T-helper 2 cell (primary cell): ENCODE results near the gene ACTN1.

Source experiments
- DNase-seq, 5 experiments: peaks; one replicate each; pipeline versions ENCODE4 v3.0.0 to v3.0.0-alpha.2; 2012 to 2022

Gene ACTN1

DNA sequence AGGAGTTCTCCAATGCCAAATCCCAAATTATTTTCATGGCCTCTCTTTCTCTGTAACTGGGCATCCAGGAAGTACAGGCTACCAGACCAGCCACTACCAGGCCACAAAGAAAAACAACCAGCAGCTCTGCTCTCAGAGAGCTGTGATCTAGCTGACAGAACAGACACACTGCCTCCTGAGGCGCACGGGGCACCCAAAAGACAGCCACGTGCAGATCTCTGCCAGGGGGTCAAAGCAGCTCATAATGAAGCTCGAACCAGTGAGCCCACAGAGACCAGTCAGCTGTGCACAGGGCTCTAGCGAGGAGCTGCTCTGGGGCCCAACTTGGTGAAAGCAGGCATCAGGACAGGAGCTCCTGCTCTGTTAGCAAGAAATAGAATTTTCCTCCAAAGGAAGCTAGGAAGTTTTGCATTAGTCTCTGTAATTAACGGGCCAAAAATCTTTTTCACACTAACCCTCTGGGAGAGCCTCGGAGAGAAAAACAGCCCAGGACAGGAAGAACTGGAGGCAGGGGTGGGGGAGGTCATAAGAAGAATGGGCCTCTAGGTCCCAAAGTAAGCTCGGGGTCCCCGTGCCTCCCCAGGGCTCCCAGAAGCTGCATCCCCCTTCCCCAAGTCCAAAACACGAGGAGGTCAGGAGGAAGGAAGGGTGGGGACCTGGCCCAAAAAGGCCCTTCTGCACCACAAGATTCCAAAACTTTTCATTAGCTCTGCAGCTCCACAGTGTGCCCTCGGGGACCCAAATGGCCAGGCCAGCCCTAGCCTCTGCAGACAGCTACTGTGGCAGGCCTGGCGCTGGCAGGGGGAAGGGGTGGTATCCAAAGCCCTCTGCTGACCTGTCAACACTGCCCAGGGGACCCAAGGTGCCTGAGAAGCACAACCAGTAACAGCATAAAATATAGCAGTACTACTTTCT, 30.2 kb downstream of the ACTN1 start:
- no peak for DNase-seq

DNA sequence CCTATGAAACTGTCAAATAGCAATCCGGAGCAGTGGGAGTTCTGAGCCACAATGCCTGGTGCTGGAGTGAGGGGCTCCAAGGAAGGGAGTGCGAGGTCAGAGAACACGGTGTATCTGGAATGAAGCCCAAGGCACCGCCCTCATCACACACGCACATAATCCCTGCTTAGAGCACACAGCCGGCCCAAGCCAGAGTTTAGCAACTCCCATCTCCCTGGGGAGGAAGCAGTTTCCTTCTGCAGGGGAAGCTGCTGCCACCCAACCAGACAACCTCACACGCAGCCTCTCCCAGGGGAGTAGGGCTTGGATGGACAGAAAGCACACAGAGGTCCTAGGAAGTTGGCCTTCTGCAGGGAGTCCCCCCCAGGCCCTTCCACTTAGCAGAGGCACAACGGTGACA, 31.3 kb downstream of the ACTN1 start:
- no peak for DNase-seq

GRCh38 chr14:68946489-68946822, 32.6 kb downstream of the ACTN1 start:
- no peak for DNase-seq

DNA sequence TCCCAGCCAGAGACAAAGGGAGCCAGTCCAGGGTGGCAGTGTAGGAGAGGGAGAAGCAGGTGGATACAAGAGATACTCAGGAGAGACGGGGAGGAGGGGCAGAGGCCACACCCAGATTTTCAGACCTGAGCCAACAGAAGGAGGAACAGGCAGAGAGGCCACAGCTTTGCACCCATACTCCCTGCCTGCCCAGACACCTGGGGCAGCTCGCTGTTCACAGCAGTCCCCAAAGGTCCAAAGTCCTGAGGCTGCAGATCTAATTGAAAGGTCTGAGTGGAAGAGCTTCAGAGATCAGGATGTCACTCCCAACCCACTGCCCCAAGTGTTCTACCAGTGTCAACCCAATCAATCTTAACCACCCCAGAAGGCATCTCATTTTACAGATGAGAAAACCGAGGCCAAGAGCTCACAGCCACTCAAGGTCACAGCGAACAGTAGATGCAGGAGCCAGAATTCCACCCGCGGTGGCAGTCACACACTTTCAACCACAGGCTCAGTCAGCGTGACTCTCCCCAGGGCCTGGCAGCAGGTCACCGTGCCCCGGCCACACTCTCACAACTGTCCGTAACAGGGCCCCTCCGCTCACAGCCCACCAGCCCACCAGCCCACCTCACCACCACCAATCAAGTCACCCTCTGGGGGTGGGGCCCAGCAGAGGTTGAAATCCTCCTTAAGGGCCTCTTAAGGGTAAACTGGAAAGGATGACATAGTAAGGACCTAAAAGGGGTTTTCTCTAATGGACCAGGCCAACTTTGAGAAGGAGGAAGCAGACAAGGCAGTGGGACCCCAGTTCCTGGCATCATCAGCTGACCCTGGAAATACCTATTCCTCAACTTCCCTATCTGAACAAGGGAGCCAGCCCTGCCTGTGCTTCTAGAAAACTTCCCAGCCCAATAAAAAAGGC, 33.3 kb downstream of the ACTN1 start:
- no peak for DNase-seq

DNA sequence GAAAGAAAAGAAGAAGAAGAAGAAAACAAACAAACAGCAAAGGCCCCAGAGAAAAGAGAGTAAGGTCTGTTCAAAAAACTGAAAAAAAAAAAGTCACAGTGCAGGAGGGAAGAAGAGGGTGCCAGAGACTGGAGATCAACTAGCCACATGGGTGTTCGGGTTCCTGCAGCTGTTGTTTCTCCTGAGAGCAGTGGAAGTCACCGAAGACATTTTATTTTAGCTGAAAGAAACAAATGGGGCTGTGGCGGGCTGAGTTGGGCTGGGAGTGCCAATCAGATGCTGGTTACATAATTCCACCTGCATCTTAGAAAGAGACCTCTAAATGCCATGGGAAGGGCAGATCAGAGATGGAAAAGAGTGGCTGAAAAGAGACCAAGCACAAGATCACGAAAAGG, 33.9 kb downstream of the ACTN1 start:
- DNase-seq = no peak

DNA sequence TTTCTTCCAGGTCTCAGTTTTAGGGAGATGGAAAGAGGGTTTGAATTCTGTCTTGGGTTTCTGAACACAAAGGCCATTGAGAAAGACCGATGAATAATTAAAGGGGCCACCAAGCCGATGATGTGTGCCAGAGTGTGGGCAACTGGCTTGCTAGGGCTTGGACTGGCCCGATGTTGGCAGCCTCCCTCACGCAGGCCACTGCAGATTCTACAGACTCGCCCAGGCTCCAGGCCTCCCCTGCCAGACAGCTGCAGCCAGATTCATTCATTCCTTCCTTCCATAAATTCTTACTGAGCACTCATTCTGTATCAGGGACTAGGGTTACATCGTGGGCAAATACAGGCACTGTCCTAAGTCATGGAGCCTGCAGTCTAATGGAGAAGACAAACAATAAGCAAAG, 34.9 kb downstream of the ACTN1 start:
- DNase-seq = no peak

DNA sequence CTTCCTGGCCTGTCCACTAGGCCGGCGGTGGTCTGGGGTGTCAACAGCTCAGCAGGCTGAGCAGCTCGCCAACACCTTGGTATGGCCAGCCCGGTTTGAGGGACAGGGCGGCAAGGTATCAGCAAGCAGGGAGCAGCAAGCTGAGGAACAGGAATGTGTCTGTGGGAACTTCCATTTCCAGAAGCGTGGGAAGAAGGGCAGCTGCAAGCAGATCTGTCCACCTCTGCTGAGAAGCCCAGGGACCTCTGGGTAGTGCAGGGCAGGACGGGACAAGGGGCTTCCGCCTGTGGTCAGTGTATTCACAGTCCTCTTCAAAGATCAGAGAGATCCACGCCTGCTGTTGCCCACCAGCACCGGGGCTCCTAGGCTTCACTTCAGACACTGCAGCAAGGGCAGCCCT, 36.0 kb downstream of the ACTN1 start:
- DNase-seq = no peak

DNA sequence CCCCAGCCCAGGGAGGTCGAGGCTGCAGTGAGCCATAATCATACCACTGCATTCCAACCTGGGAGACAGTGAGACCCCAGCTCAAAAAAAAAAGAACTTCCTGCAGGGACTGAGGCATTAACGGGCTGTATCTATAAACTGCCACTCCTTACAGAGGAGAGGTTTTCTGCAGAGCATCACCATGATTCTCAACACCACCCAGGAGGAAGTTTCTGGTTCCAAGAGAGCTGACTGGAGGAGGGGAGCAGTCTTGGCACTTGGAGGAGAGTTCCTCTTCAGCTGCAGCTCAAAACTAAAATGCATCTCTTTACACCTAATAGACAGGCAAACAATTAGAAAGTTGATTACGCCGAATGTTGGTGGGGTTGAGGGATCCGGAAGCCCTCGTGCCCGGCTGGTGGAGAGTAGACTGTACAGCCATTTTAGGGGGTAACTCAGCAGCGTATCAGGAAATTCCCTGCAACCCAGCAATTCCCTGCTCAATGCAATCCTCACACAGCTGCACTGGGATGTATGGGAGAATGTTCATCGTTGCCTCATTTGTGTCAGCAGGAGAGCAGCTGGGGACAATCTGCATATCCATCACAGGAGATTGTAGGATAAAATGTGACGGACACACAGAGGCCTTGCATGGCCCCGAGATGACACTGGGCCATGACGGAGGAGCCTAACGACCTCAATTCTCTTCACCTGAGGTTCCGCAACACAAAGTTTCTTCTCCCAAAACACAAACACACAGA, 36.6 kb downstream of the ACTN1 start:
- no peak for DNase-seq

DNA sequence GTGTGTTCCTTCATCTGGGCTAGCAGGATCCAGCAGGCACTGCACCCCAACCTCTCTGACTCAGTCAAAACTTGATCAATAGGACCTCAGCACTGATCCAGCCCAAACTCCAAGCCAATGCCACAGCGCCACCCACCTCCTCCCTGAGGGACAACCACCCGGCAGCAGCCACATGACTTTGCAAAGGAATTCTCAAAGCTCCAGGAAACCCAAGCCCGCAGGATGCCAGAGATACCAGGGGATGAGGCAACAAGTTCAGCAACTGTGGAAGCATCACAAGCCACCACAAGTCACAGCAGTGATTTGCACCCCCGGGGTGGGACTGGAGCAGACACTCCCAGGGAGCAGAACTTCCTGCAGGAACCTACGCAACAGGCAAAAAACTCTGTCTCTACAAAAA, 37.3 kb downstream of the ACTN1 start:
- DNase-seq = no peak

DNA sequence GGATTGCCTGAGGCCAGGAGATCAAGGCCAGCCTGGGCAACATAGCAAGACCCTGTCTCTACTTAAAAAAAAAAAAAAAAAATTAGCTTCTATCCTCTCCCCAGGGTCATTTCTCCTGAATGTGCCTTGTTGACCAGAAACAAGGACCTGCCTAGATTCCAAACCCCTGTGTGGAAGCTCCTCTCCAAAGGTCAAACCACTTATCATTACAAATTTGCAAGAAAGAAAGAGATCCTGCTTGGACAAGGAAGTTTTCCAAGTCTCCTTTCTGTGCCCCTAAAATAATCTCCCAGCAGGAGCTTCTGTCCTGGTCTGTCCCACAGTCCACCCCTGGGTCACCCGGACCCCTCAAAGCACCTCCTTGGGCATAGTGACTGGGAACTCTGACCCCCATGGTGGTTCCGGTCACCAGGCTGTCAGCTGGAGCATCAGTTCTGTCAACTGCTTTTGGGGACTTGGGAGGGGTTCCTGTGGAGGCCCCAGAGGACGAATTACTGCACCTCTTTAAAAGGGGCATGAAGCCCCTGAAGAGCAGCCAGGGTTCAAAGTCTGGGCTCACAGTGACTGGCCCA, 38.4 kb downstream of the ACTN1 start:
- no peak for DNase-seq

DNA sequence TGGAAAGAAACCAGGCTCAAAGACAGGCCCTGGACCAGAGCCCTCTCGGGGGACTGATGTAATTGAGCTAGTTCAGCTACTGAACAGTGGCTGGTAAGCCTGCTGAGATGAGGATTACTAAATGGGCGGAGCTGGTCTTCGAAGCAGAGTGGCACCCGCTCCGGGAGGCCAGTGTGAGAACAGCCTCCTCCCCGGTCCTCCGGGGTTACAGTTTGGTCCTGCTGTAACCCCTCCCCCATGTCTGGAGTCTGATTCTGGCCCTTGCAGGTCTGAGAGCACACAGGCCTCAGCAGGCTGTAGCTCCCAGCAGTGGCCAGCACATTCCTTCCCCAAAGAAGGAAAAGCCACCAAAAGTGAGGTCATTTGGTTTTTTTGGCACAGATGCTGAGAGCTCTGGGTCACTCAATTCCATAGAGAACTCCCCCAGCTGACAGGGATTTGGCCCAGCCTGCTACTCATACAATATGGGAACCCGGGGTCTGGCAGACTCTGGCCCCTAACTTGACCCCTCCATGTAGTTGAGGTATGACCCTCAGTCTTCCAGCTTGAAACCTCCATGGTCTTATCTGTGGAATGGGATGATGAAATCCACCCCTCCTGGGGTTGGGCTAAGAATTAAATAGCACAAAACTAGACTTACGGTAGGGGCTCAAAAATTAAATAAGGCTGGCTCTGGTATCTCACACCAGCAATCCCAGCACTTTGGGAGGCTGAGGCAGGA, 39.0 kb downstream of the ACTN1 start:
- DNase-seq = no peak

GRCh38 chr14:68939181-68939892, 39.8 kb downstream of the ACTN1 start:
- no peak for DNase-seq

- DNase-seq = no peak
Measured at GRCh38 chr14:68938271-68939150, 40.6 kb downstream of the ACTN1 start.

DNA sequence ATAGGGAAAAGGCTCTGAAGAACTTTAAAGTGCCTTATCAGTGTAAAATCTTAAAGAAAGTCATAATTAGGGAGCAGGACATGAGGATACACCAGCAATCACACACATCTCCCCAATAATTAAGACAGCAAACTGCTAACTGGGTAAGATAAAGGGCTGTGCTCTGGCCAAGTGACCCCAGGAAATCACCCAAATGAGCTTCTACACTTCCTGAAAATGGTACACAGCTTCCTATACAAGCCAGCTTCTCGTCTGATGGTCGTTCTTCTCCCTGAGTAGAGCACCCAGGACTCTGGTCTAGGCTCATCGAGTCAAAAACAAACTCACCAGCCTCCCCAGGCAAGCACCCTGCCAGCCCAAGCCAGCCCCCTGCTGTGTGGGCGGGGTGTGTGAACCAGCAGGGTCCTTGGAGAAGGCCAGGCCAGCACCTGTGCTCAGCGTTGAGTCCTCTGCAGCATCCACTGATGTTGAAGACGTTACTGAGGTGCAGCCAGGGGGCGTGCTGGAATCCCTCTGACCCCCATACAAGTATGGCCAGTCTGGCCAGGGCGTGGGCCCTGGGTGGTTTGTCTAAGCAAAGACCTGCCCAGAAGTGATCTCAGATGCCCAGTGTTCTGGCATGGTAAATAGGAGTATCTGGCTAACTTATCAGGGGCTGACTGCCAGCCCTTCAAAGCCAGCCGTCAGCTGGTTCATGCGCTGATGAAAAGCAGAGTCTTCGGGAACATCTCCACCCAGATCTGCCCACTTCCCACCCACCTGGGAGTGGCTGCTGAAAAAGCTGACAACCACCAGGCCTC, 41.4 kb downstream of the ACTN1 start:
- DNase-seq = no peak

- DNase-seq = no peak
Measured at GRCh38 chr14:68936980-68937379, 42.1 kb downstream of the ACTN1 start.

DNA sequence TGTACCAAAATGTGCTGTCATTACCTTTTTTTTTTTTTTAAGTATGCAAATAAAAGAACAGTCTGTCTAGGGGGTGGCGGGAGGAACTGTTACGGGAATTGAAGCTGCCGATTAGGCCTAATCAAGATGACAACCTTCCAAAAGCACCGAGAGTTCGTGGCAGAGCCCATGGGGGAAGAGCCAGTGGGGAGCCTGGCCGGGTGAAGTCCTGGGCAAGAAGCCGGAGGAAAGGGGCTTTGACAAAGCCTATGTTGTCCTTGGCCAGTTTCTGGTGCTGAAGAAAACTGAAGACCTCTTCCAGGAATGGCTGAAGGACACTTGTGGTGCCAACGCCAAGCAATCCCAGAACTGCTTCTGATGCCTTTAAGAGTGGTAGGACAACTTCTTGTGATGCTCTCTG, 42.6 kb downstream of the ACTN1 start:
- DNase-seq = no peak

DNA sequence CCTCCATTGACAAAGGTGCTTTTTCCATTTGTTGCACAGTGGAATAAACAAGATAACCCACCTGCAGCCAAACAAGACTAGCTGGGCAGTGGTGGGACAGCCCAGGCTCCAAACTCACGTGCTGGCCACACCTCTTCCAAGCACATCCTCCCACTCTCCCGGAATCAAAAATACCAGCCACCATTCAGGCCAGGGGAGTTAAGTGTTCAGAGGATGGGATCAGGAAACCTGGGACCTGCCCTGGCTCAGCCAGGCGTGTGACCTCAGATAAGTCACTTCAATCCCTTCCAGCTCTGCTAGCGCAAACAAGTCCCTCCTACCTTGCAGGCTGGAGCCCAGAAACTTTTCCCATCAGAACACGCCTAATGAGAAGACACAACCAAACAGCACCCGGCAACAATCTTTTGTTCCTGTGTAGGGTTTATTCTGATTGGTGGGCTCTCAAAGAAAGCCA, 43.3 kb downstream of the ACTN1 start:
- DNase-seq = no peak

DNA sequence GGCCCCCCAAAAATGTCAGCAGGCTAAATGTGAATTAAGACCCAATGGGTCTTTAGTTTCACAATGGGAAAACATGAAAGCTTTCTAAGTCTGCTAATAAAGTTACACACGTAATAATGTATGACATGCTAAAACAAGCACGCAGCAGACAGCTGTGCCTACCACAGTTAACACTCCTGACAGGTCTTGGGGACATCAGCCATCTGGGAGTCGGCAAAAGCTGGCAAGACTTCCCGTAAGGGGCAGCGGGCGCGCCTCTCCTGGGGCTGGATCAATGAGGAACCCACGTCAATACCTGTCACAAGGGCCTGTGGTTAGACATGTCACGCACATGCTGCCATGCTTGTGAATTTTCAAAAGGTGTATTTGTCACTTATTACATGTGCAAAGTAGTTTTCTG, 45.0 kb downstream of the ACTN1 start:
- DNase-seq = no peak

DNA sequence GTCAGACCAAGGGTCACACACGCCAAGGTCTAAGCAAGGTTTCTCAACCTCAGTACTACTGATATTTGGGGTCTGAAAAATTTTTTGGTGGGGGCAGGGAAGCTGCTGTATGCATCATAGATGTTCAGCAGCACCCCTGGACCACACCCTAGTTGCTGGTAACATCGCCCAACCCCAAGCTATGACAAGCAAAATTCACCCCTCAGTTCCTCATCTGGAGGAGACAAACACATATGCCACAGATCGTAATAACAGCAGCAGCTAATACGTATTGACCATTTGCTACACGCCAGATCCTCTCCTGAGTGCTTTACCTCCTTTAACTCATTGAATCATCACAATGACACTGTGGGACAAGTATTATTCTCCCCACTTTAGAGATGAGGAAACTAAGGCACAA, 46.4 kb downstream of the ACTN1 start:
- no peak for DNase-seq

DNA sequence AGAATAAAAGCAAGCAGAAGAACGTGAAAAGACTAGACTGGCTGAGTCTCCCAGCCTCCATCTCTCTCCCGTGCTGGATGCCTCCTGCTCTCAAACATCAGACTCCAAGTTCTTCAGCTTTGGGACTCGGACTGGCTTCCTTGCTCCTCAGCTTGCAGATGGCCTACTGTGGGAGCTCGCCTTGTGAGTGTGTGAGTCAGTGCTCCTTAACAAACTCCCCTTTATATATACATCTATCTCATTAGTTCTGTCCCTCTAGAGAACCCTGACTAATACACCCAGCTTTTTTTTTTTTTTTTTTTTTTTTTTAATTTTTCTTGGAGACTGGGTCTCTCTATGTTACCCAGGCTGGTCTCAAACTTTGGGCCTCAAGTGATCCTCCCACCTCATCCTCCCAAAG, 46.9 kb downstream of the ACTN1 start:
- no peak for DNase-seq
